Ascending aorta (tissue), 2 donors: ENCODE measurements around the gene VEGFD. TPM values are rescaled to one million over a fixed set of nuclear protein-coding genes. Genes with fewer than 3 reads are reported as not detected.
"Not testable (repeated sequence)": the region's sequence is repeated elsewhere in the genome, so short reads cannot be mapped to it uniquely, and the experiment has no call there.

ENCODE experiments used
- DNase-seq, 2 donors: peaks; one replicate each; pipeline ENCODE4 v3.0.0-alpha.2; 2019; ENCODE audit warnings: low spot score in 2 of 2
- H3K27ac ChIP-seq, 2 donors: fragments of 200-600 bp; sonication (generic); one replicate each; pipeline ENCODE4 v1.5.1; 2016 to 2017; ENCODE audit warnings: mild to moderate bottlenecking in 1 of 2
- H3K27me3 ChIP-seq: fragments of 200-600 bp; sonication (generic); one replicate; pipeline ENCODE4 v1.5.1; 2017
- H3K36me3 ChIP-seq, 2 donors: fragments of 200-600 bp; sonication (generic); one replicate each; pipeline ENCODE4 v1.5.1; 2016
- H3K4me1 ChIP-seq, 2 donors: fragments of 200-600 bp; sonication (generic); one replicate each; pipeline ENCODE4 v1.5.1; 2016 to 2017; ENCODE audit warnings: mild to moderate bottlenecking in 1 of 2
- H3K4me3 ChIP-seq, 2 donors: fragments of 200-600 bp; sonication (generic); one replicate each; pipeline ENCODE4 v1.5.1; 2016 to 2017; ENCODE audit warnings: mild to moderate bottlenecking in 1 of 2
- H3K9me3 ChIP-seq, 2 donors: fragments of 200-600 bp; sonication (generic); one replicate each; pipeline ENCODE4 v1.5.1; 2016
- CTCF ChIP-seq, 3 experiments: fragments of 200-600 bp in 2 of 3; fragments of 450-650 bp in 1 of 3; sonication (generic) in 2 of 3; IDR thresholded peaks; one replicate each; pipeline ENCODE4 v1.5.1; 2016 to 2019; ENCODE audit warnings: antibody characterized with exemption in 3 of 3, mild to moderate bottlenecking in 1 of 3, moderate library complexity in 1 of 3
- intact Hi-C: fragments of 100-400 bp; cut with DNase I; formaldehyde crosslinking; loops from one replicate; pipeline ENCODE4 v1.15.1; 2023
- total RNA-seq: library from RNA; depleted of rRNA; stranded (reverse); fragments of >200 nt; gene quantifications from one replicate; pipeline ENCODE4 v1.1.0, GENCODE V29; 2016

Gene VEGFD
- total RNA-seq, 1 donor from 2014 or later, result 0.85 TPM

GRCh38 chrX:15311119-15311518 is 73.1 kb downstream of the VEGFD start:
- no peak for TF ChIP-seq CTCF (IDR thresholded peaks at IDR 0.05)
- Histone ChIP-seq H3K4me1 (no peaks in the 10 kb centered on the region), H3K4me3 (no peak overlapping the region), H3K9me3 (no peaks in the 10 kb centered on the region), H3K27me3 (no peaks in the 10 kb centered on the region), H3K36me3 (no peaks in the 10 kb centered on the region), H3K27ac (no peak overlapping the region)
- DNase-seq, result no peak
- intact Hi-C loops, result no loop called here

- Histone ChIP-seq H3K4me1 (no peaks in the 10 kb centered on the region), H3K36me3 (no peaks in the 10 kb centered on the region), H3K27ac (peak overlapping the region; percentile 12 to 67), H3K27me3 (no peaks in the 10 kb centered on the region), H3K9me3 (no peaks in the 10 kb centered on the region), H3K4me3 (no peak overlapping the region)
- TF ChIP-seq CTCF (IDR thresholded peaks at IDR 0.05), result no peak
- intact Hi-C loops, result no loop called here
- peak in 1 of 2 donors; percentile 76 for DNase-seq
Observed at GRCh38 chrX:15310117-15310516, 74.1 kb downstream of the VEGFD start.

- H3K27ac ChIP-seq, H3K4me1 ChIP-seq, H3K9me3 ChIP-seq, H3K36me3 ChIP-seq, H3K27me3 ChIP-seq, intact Hi-C loops, H3K4me3 ChIP-seq, DNase-seq: not testable (repeated sequence)
Observed at GRCh38 chrX:15305899-15306298, 78.3 kb downstream of the VEGFD start.

- H3K4me3 ChIP-seq, result no peak overlapping the region
- no peaks in the 10 kb centered on the region for H3K27me3 ChIP-seq
- H3K27ac ChIP-seq, result no peak overlapping the region
- peak; percentile 27 to 69 for DNase-seq
- TF ChIP-seq CTCF (IDR thresholded peaks at IDR 0.05), result no peak
- no peaks in the 10 kb centered on the region for H3K36me3 ChIP-seq
- no peaks in the 10 kb centered on the region for H3K4me1 ChIP-seq
- H3K9me3 ChIP-seq, result no peaks in the 10 kb centered on the region
- intact Hi-C loops, result loop anchor here (5.0 kb wide), 1 partner anchor 165 kb away; no protein-coding TSS in a partner anchor
Observed at GRCh38 chrX:15301924-15302323, 82.3 kb downstream of the VEGFD start.

GRCh38 chrX:15299941-15300851 is 84.0 kb downstream of the VEGFD start:
- peak; percentile 8 to 49 (median 33) for TF ChIP-seq CTCF (IDR thresholded peaks at IDR 0.05)
- H3K36me3 ChIP-seq, result no peaks in the 10 kb centered on the region
- intact Hi-C loops, result loop anchor here (5.0 kb wide), 1 partner anchor 167 kb away; no protein-coding TSS in a partner anchor
- no peak for DNase-seq
- H3K4me3 ChIP-seq, result no peak overlapping the region
- H3K4me1 ChIP-seq, result no peaks in the 10 kb centered on the region
- no peaks in the 10 kb centered on the region for H3K27me3 ChIP-seq
- H3K27ac ChIP-seq, result no peak overlapping the region
- H3K9me3 ChIP-seq, result no peaks in the 10 kb centered on the region

- no peaks in the 10 kb centered on the region for H3K4me1 ChIP-seq
- TF ChIP-seq CTCF (IDR thresholded peaks at IDR 0.05), result no peak
- H3K4me3 ChIP-seq, result no peak overlapping the region
- no peaks in the 10 kb centered on the region for H3K36me3 ChIP-seq
- DNase-seq, result no peak
- H3K9me3 ChIP-seq, result no peaks in the 10 kb centered on the region
- no peaks in the 10 kb centered on the region for H3K27me3 ChIP-seq
- H3K27ac ChIP-seq, result no peak overlapping the region
- intact Hi-C loops, result no loop called here
Observed at GRCh38 chrX:15298780-15299179, 85.4 kb downstream of the VEGFD start.
